K562 (cell line): ENCODE measurements around the gene RASAL3. TPM values are rescaled to one million over a fixed set of nuclear protein-coding genes. Genes with fewer than 3 reads are reported as not detected.

Experiments
- ATAC-seq: fragments of 200-7000 bp; cut with Tn5 transposase; 3 replicates; pipeline ENCODE4 v1.9.1; 2020; ENCODE audit warnings: moderate library complexity
- BruUV-seq: library from RNA; stranded (reverse); fragments of 400-500 nt; replicated peaks from 2 replicates; lab custom pipeline; 2021; lab: Mats Ljungman, UMichigan
- CTCF ChIA-PET: fragments of 300-600 bp; formaldehyde crosslinking; extraction: SDS; loops from one replicate; lab custom pipeline; 2021; ENCODE audit warnings: low intra/inter-chr PET ratio; lab: Yijun Ruan, JAX
- POLR2A ChIA-PET: fragments of 300-600, 350-650 bp; sonication (Branson Sonifier 250); formaldehyde crosslinking; extraction: SDS; loops from one replicate; lab custom pipeline; 2021; ENCODE audit warnings: antibody characterized with exemption, inconsistent platforms; lab: Yijun Ruan, JAX
- DNase-seq, 4 experiments: peaks; one replicate each; pipeline versions ENCODE4 v3.0.0 to v3.0.0-alpha.2; 2011 to 2018; ENCODE audit warnings: low spot score in 3 of 4, mixed read lengths in 3 of 4; ENCODE audit errors: extremely low read depth in 1 of 4
- FAIRE-seq: peaks from 2 replicates; lab custom pipeline; 2011; peaks lifted over from hg19 to GRCh38; lab: Jason Lieb, UNC
- H2AFZ ChIP-seq: 2 replicates; pipeline ENCODE4 v1.6.0; 2011; ENCODE audit warnings: low read depth, low read length, control low read depth, inconsistent platforms
- H3K27ac ChIP-seq: fragments of 200-600 bp; 3 replicates; pipeline ENCODE4 v1.8.0; 2011; ENCODE audit warnings: low read depth, mild to moderate bottlenecking, control low read depth, inconsistent platforms, low read length, moderate library complexity, mixed read lengths; ENCODE audit errors: extremely low read depth
- H3K27me3 ChIP-seq, 2 experiments: fragments of 300-600 bp in 1 of 2; 2 replicates in 1 of 2; 3 replicates in 1 of 2; pipeline versions ENCODE4 v1.6.0 to v1.8.0; 2011; ENCODE audit warnings: inconsistent platforms in 2 of 2, low read length in 2 of 2, mild to moderate bottlenecking in 1 of 2, mixed read lengths in 1 of 2, moderate library complexity in 1 of 2; ENCODE audit not compliant: control insufficient read depth in 2 of 2, insufficient read depth in 2 of 2
- H3K36me3 ChIP-seq: fragments of 300-600 bp; 3 replicates; pipeline ENCODE4 v1.8.0; 2011; ENCODE audit warnings: mild to moderate bottlenecking, low read length, inconsistent platforms; ENCODE audit not compliant: control insufficient read depth, insufficient read depth
- H3K4me1 ChIP-seq, 2 experiments: fragments of 200-600 bp in 1 of 2; replicated peaks in 1 of 2; 2 replicates in 1 of 2; 3 replicates in 1 of 2; pipeline versions ENCODE4 v1.5.1 to v1.8.0; 2011; ENCODE audit warnings: inconsistent platforms in 2 of 2, low read length in 2 of 2, mild to moderate bottlenecking in 1 of 2, mixed read lengths in 1 of 2, moderate library complexity in 1 of 2; ENCODE audit not compliant: control insufficient read depth in 2 of 2, insufficient read depth in 2 of 2
- H3K4me2 ChIP-seq: 2 replicates; pipeline ENCODE4 v1.6.1; 2011; ENCODE audit warnings: low read length, control low read depth, inconsistent platforms, mixed read lengths; ENCODE audit not compliant: insufficient read depth
- H3K4me3 ChIP-seq: fragments of 200-600 bp; sonication (generic), shearing (Covaris generic); 2 replicates; pipeline ENCODE4 v1.5.1; 2016; ENCODE audit warnings: control low read depth, inconsistent platforms
- H3K79me2 ChIP-seq: fragments of 200-600 bp; 3 replicates; pipeline ENCODE4 v1.8.0; 2011; ENCODE audit warnings: low read length, inconsistent platforms; ENCODE audit not compliant: control insufficient read depth, insufficient read depth
- H3K9ac ChIP-seq, 2 experiments: 2 replicates each; pipeline versions ENCODE4 v1.6.0 to v1.6.1; 2011; ENCODE audit warnings: low read depth in 2 of 2, low read length in 2 of 2, control low read depth in 1 of 2, inconsistent platforms in 1 of 2, mild to moderate bottlenecking in 1 of 2, mixed read lengths in 1 of 2; ENCODE audit not compliant: insufficient read depth in 1 of 2
- H3K9me1 ChIP-seq: one replicate; pipeline ENCODE4 v1.6.0; 2011; ENCODE audit warnings: inconsistent platforms, mild to moderate bottlenecking, low read length, moderate library complexity; ENCODE audit not compliant: control insufficient read depth, insufficient read depth
- H3K9me3 ChIP-seq: replicated peaks from 2 replicates; pipeline ENCODE4 v1.5.1; 2011; ENCODE audit warnings: low read depth, low read length, inconsistent platforms; ENCODE audit not compliant: control insufficient read depth, insufficient read depth
- H4K20me1 ChIP-seq: replicated peaks from 2 replicates; pipeline ENCODE4 v1.6.1; 2011; ENCODE audit warnings: low read length, inconsistent platforms, mixed read lengths; ENCODE audit not compliant: control insufficient read depth, insufficient read depth
- MLLT1 ChIP-seq, 2 experiments: fragments of 450-650 bp; IDR thresholded peaks; 2 replicates each; pipeline ENCODE4 v1.6.1; 2016
- RBFOX2 ChIP-seq: fragments of 200-400 bp; formaldehyde crosslinking; IDR thresholded peaks from 2 replicates; pipeline ENCODE4 v1.6.1; 2017; ENCODE audit warnings: low read depth, mild to moderate bottlenecking, low read length, moderate library complexity
- WGBS: fragments of 100-300 bp; shearing (Covaris generic); methylation state at CpG from one replicate; pipeline ENCODE4 v1.1.6; 2016; ENCODE audit warnings: low coverage, mixed read lengths; ENCODE audit not compliant: insufficient coverage; ENCODE audit errors: missing lambda C conversion rate; 5-methylcytosine and 5-hydroxymethylcytosine counted together
- in situ Hi-C: fragments of 300-500 bp; cut with MboI; formaldehyde crosslinking; loops from 4 replicates; pipeline ENCODE4 v1.15.0; 2018; ENCODE audit warnings: inconsistent platforms, mixed read lengths
- intact Hi-C: fragments of 100-400 bp; cut with micrococcal nuclease; formaldehyde crosslinking; loops from 2 replicates; pipeline ENCODE4 v1.14.2; 2022
- polyA plus RNA-seq, 8 experiments: library from polyadenylated mRNA; depleted of rRNA in 4 of 8; stranded (reverse) in 5 of 8; unstranded in 3 of 8; fragments of >200 nt; fragmentation: Nextera tagmentation in 2 of 8; fragmentation: Illumina TruSeq in 1 of 8; extraction: Ambion mirVana in 2 of 8; extraction: Trizol in 1 of 8; gene quantifications; 2 replicates each; pipeline versions ENCODE4 v1.2.1 to v1.2.3, GENCODE V29; 2011 to 2014; ENCODE audit warnings: inconsistent platforms in 1 of 8, missing spikeins in 1 of 8
- total RNA-seq, 7 experiments: library from RNA; depleted of rRNA in 6 of 7; stranded (reverse); fragments of >200 nt in 6 of 7; fragmentation: Illumina TruSeq in 2 of 7; extraction: Trizol in 2 of 7; gene quantifications; 2 replicates each; pipeline versions ENCODE4 v1.2.1 to v1.2.3, GENCODE V29; 2011 to 2021; ENCODE audit warnings: low replicate concordance in 1 of 7

Gene RASAL3
- total and polyA plus RNA-seq, 9 of the 15 experiments (the other 6 are each of a cell fraction or from before 2014, with no cell fraction given): 0.07 to 0.44 TPM; not detected in 7

GRCh38 chr19:15403151-15403531, 61.2 kb downstream of the RASAL3 start:
- no peak for FAIRE-seq
- CTCF ChIA-PET: no interaction called here
- TF ChIP-seq MLLT1 (IDR thresholded peaks at IDR 0.05) (no peak), RBFOX2 (0 out of 2 replicates have a peak, but pooled peaks have one; percentile 13)
- H3K4me3 ChIP-seq: no peak overlapping the region
- POLR2A ChIA-PET: no interaction called here
- no peaks in the 10 kb centered on the region for H3K9me3 ChIP-seq
- peaks cover 20% of the 10 kb centered on the region for H4K20me1 ChIP-seq
- H3K9ac ChIP-seq: peak overlapping the region in 1 of 2 experiments; percentile 41; a peak in 1 of 4 replicates
- H3K9me1 ChIP-seq: peaks cover 5% of the 10 kb centered on the region
- no peak for ATAC-seq
- no peak overlapping the region for H3K27ac ChIP-seq
- H3K27me3 ChIP-seq: no peaks in the 10 kb centered on the region
- in situ Hi-C loops (no loop called here), intact Hi-C loops (no loop called here)
- H3K79me2 ChIP-seq: peaks cover 68% of the 10 kb centered on the region
- BruUV-seq: no TSS peak
- peaks cover 91% of the 10 kb centered on the region for H3K36me3 ChIP-seq
- 95% methylated on average over 8 of the region's 10 CpGs for WGBS
- DNase-seq: no peak
- H3K4me2 ChIP-seq: no peak overlapping the region
- peaks cover 2 to 16% of the 10 kb centered on the region in 2 experiments; a peak in 4 of 5 replicates for H3K4me1 ChIP-seq
- no peak overlapping the region for H2AFZ ChIP-seq
